AG04450 (cell line): ENCODE measurements around the gene MPP3. TPM values are rescaled to one million over a fixed set of nuclear protein-coding genes. Genes with fewer than 3 reads are reported as not detected.

Experiments
- CTCF ChIA-PET: fragments of 300-600, 350-600 bp; formaldehyde crosslinking; extraction: SDS; loops from one replicate; lab custom pipeline; 2022; ENCODE audit warnings: antibody characterized with exemption, inconsistent platforms; lab: Charles Lee
- POLR2A ChIA-PET: fragments of 350-600 bp; formaldehyde crosslinking; extraction: SDS; loops from one replicate; lab custom pipeline; 2021; ENCODE audit warnings: antibody characterized with exemption, inconsistent platforms; lab: Yijun Ruan, JAX
- DNase-seq: peaks from one replicate; pipeline ENCODE4 v3.0.0-alpha.2; 2011; ENCODE audit warnings: low read depth, low spot score
- H3K27ac ChIP-seq: one replicate; pipeline ENCODE4 v1.5.1; 2012; ENCODE audit warnings: low read depth, low read length, control low read depth
- H3K27me3 ChIP-seq: one replicate; pipeline ENCODE4 v1.6.0; 2012; ENCODE audit warnings: low read length; ENCODE audit not compliant: control insufficient read depth, insufficient read depth
- H3K4me3 ChIP-seq: 2 replicates; pipeline ENCODE4 v1.5.1; 2011; ENCODE audit warnings: mild to moderate bottlenecking, low read depth, low read length, control low read depth
- H3K9me3 ChIP-seq: 2 replicates; pipeline ENCODE4 v1.5.1; 2012; ENCODE audit warnings: low read length; ENCODE audit not compliant: control insufficient read depth, insufficient read depth
- polyA plus RNA-seq: library from polyadenylated mRNA; depleted of rRNA; stranded (reverse); fragments of >200 nt; gene quantifications from 2 replicates; pipeline ENCODE4 v1.2.3, GENCODE V29; 2011
- TF ChIP-seq, protein P1 (sequence below): IDR thresholded peaks from 2 replicates; pipeline ENCODE4 v1.5.1; 2011; ENCODE audit warnings: low read depth, low read length, control low read depth, inconsistent platforms

The MPP3 gene
- polyA plus RNA-seq, 1 experiment, result 4.5 TPM

DNA sequence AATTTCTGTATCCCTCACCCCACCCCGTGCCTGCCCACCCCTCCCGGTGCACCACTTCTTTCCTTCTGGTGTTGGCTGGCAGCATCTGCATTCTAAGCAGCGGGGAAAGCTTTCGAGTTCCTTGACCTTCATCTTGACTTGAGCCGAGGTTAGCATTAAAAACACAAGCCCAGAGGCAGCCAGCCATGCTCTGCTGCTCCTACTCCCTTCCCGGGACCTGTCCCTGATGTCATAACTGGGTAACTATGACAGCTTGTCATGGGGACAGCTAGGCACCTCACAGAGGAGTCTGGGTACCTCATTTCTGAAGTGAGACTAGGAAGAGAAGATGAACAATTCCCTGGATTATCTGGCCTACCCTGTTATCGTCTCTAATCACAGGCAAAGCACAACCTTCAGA is 52.8 kb downstream of the MPP3 start, which contains the start of gene CFAP97D1:
Gene CFAP97D1 (plus strand): TSS at position 301 of the 400 bp plus-strand sequence. CDS start 28 bp downstream, at position 329.
- Histone ChIP-seq H3K27me3 (no peaks in the 10 kb centered on the region), H3K27ac (no peak within 1 kb of the TSS), H3K9me3 (no peaks in the 10 kb centered on the region), H3K4me3 (peak within 1 kb of the TSS; percentile 86)
- DNase-seq, result no peak
- POLR2A ChIA-PET, result no interaction called here
- CTCF ChIA-PET, result interaction anchor here (0.7 kb wide), 1 partner anchor 12 kb away, joined by 4 read pairs; no protein-coding TSS in a partner anchor
- TF ChIP-seq, protein P1, sequence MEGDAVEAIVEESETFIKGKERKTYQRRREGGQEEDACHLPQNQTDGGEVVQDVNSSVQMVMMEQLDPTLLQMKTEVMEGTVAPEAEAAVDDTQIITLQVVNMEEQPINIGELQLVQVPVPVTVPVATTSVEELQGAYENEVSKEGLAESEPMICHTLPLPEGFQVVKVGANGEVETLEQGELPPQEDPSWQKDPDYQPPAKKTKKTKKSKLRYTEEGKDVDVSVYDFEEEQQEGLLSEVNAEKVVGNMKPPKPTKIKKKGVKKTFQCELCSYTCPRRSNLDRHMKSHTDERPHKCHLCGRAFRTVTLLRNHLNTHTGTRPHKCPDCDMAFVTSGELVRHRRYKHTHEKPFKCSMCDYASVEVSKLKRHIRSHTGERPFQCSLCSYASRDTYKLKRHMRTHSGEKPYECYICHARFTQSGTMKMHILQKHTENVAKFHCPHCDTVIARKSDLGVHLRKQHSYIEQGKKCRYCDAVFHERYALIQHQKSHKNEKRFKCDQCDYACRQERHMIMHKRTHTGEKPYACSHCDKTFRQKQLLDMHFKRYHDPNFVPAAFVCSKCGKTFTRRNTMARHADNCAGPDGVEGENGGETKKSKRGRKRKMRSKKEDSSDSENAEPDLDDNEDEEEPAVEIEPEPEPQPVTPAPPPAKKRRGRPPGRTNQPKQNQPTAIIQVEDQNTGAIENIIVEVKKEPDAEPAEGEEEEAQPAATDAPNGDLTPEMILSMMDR, result no peak

- peak overlapping the region; percentile 86 for H3K4me3 ChIP-seq
- CTCF ChIA-PET, result interaction anchor here (0.6 to 0.7 kb wide), 2 partner anchors 13 to 115 kb away, joined by 4 read pairs; no protein-coding TSS in a partner anchor
- H3K27me3 ChIP-seq, result no peaks in the 10 kb centered on the region
- DNase-seq, result no peak
- H3K9me3 ChIP-seq, result no peaks in the 10 kb centered on the region
- POLR2A ChIA-PET, result interaction anchor here (0.6 to 1.0 kb wide), 3 partner anchors 39 to 234 kb away, joined by 3 to 4 read pairs (median 3); no protein-coding TSS in a partner anchor
- TF ChIP-seq, protein P1, result peak; percentile 30
- peak overlapping the region; percentile 61 for H3K27ac ChIP-seq
These were observed 53.5 kb downstream of the MPP3 start for GRCh38 chr17:43779145-43780125.

DNA sequence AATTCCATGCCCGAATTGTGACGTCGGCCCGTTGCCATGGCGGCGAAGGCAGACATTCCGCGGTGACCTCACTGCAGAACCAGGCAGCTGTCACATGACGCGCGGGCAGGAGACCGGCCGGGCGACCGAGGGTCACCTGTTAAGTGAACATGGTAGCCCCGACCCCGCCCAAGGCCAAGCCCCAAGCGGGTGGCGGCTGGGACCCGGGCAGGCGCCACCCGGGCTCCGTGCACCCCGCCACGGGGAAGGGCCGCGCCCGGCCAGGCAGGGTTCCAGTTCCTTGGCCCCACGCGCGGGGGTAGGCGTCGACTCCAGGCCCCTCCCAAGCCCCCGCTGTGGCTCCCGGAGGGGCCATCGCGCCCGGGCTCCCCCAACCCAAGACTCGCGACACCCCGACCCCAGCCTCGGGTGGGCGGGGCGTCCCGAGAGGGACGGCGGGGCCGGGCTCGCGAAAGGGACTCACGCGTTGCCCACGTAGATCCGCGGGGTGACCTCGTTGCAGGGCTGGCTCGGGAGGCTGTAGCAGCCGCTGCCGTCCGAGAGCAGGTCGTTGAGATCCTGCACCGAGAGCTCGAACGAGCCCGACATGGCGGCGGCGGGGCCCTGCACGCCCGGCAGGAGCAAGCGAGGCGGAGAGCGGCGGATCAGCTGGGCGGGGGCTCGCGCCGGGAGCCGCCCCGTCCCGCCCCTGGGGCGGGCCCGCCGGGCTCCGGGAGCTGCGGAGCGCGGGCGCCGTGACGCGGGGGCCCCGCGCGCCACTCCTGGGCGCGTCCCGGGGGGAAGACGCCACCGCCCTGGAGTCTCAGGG is 54.4 kb downstream of the MPP3 start, which contains the start of gene DUSP3:
Gene DUSP3 (minus strand): TSS at position 641 of the 808 bp plus-strand sequence. CDS start 53 bp downstream, at position 588.
- TF ChIP-seq, protein P1, result no peak
- Histone ChIP-seq H3K27ac (peak within 1 kb of the TSS; percentile 89), H3K4me3 (peak within 1 kb of the TSS; percentile 86), H3K9me3 (no peaks in the 10 kb centered on the region), H3K27me3 (no peaks in the 10 kb centered on the region)
- ChIA-PET POLR2A (interaction anchor here (0.6 to 1.0 kb wide), 4 partner anchors 12 to 233 kb away, joined by 3 to 4 read pairs (median 3); no protein-coding TSS in a partner anchor), CTCF (interaction anchor here (0.6 to 1.0 kb wide), 2 partner anchors 13 to 114 kb away, joined by 3 to 4 read pairs; no protein-coding TSS in a partner anchor)
- peak; percentile 81 for DNase-seq

DNA sequence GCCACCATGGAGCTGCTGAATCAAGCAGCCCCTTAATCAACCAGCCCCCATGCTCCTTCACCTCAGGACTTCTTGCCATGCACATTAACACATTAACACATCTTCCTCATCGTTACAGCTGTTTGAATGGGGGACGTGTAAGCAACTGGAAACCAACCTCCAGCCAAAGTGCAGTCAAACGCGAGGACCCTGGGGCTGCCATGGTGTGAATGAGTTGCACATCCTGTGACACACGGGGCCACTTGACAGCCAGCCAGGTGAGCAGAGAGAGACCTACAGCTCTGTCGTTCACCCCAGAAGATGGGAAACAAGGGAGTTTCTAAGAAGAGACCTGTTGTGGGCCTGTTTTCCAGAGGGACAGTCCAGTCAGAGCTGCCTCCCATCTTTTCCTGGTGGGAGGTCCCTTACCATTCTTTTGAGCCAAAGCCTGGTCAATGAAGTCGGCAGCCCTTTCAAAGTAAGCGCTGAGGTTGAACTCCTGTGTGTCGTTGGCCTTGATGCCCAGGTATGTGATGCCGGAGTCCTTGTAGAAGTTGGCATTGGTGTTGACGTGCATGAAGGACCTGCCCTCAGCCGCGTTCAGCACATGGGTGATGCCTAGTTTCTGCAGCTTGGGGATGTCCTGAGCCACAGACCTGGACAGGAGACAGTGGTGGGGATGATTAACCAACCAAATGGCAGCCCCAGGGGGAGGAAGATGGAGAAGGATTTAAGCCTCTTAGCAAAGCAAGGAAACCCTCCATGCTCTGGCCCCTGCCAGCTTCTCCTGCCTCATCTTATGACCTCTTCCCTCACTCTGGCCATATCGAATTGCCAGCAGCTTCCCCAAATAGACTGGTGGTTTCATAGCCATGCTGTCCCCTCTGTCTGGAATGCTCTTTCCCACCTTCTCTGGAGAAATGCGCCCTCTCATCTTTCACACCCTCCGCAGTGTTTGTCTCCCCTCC is 58.4 kb downstream of the MPP3 start:
- Histone ChIP-seq H3K4me3 (no peak overlapping the region), H3K27me3 (no peaks in the 10 kb centered on the region), H3K27ac (no peak overlapping the region), H3K9me3 (no peaks in the 10 kb centered on the region)
- POLR2A ChIA-PET, result no interaction called here
- CTCF ChIA-PET, result interaction anchor here (2.3 kb wide), 1 partner anchor 8 kb away, joined by 18 read pairs; no protein-coding TSS in a partner anchor
- TF ChIP-seq, protein P1, result no peak
- no peak for DNase-seq
